Posterior vena cava (tissue), 2 donors: ENCODE measurements around the gene ZDHHC7. TPM values are rescaled to one million over a fixed set of nuclear protein-coding genes. Genes with fewer than 3 reads are reported as not detected.

Experiments used
- DNase-seq: peaks from one replicate; pipeline ENCODE4 v3.0.0-alpha.2; 2020; ENCODE audit warnings: low spot score
- intact Hi-C, 2 donors: fragments of 100-400 bp; cut with DNase I; formaldehyde crosslinking; loops; one replicate each; pipeline versions ENCODE4 v1.14.1 to v1.14.2; 2022 to 2023
- total RNA-seq, 2 donors: library from RNA; stranded (reverse); fragmentation: NEBNext Ultra II Directional; extraction: Animal tissue kit (Norgen Biotek cat#: 25700); gene quantifications; one replicate each; pipeline ENCODE4 v1.2.1, GENCODE V29; 2021
- donor health status: DM: yes; HTN: yes; CAD: no.
- donor health status: DM: yes; HTN: yes; CAD: no.

The ZDHHC7 gene
- total RNA-seq, 2 donors from 2014 or later: 34.0 to 38.5 TPM

DNA sequence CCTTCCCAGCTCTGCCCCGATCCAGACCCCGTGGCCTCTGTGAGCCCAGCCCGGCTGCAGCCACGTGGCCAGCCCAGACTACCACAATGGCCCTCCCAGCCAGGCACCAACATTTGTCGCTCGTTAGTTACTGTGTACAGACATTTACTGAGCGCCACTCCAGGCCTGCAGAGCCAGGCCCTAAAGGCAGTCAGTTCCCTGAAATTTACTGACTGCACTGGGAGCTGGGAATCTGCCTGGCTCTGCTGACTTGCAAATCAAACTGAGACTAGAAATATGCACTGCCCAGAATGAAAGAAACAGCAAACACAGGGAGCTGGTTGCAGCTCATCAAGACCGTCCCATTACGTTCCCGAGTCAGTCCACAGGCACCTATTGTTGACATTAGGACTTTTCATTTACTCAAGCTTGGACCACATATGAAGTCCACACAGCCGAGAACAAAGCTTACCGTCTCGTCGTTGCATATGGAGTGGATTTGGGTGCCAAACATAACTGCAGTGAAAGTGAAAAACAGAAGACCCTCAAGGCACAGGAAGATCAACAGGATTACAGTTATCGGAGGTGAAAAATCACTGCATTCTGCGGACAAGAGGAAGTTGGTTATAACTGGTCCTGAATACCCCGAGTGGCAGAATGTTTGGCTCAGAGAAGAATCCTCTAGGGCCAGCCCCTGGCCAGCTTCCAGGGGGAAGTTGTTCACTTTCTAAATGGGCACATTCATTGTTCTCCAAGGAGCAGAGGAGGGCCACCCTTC is 34.5 kb downstream of the ZDHHC7 start:
- peak; percentile 90 for DNase-seq
- intact Hi-C loops: no loop called here

DNA sequence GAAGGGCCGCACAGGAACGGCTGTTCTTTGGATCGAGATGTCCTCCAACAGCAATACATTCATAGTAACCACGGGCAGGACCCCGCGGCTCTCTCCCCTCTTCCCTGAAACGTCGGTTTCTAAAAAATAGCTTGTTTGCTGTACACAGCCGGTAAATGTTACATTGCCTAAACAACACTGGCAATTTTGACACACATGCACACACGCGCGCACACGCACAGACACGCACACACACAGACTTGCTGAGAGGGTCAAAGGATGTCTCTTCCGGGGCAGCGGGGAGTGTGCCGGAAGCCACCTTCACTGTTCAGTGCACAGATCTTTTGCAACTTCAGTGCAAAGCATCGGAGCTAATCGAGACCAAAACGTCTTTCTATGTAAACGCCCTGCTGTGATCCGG is 35.8 kb downstream of the ZDHHC7 start:
- intact Hi-C loops: no loop called here
- DNase-seq: no peak

DNA sequence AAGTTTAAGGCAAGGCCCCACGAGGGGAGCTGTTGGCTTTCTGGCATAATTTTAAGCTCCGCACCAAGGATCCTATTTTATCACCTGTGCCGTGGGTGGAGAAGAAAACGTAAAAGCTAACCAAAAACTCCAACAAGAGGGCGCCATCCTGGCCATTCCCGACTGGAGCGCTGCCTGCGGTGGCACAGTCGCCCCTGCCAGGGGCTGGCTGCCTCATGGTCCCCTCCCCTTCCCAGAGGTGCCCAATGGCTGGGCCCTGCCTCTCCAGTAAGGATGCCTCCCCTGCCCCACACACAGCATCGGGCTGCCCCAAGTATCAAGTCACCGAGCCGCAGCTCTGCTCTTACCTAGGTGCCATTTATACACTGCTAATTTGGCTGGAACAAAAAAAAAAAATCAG is 36.3 kb downstream of the ZDHHC7 start:
- DNase-seq: no peak
- intact Hi-C loops: no loop called here

DNA sequence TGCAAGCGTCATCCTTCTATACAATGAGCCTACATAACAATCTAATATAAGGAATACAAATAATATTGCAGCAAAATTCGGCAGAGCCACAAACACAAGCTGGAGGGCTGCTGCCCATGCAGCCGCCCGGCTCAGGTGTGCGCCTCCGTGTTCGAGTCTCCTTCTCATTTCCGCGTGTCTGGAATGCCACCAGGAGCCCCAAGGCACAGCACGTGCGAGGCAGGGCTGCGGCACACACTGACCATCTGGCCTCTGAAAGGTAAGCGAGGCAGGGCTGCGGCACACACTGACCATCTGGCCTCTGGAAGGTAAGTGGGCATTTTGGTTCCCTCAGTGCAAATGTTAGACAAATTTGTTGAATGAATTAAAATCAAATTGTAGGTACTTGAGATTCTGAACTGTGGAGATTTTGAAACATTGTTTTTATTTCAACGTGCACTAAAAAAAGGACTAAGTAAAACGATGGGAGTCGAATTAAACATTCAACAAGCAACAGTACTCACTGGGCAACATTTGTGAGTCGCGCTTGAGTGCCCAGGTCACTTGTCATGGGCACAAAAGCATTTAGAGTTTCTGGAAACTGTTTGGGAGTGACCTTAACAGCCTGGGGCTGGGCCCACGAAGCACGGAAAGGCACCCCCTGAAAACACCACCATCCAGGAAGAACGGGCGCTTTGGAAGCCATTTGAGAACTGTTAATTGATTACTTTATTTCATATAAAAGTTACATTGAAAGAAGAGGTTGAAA is 37.4 kb downstream of the ZDHHC7 start:
- intact Hi-C loops: no loop called here
- no peak for DNase-seq

DNA sequence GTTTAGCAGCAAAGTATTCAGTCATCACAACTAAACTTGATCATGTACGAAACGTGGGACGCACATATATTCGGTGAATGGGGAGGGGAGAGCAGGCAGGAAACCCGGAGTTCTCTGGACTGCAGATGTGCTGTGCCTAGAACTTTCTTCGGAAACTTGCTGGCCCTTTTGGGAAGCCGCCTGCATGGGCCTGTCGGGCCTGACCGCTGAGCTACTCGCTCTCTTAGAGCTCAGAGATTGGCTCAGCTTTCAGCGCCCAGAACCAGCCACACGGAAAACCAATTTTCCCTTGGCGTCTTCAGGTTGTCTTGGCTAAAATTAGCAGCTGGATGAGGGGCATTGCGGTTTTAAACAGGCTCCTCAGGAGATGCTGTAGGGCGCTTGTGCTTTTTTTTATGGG is 38.1 kb downstream of the ZDHHC7 start:
- DNase-seq: no peak
- intact Hi-C loops: no loop called here

DNA sequence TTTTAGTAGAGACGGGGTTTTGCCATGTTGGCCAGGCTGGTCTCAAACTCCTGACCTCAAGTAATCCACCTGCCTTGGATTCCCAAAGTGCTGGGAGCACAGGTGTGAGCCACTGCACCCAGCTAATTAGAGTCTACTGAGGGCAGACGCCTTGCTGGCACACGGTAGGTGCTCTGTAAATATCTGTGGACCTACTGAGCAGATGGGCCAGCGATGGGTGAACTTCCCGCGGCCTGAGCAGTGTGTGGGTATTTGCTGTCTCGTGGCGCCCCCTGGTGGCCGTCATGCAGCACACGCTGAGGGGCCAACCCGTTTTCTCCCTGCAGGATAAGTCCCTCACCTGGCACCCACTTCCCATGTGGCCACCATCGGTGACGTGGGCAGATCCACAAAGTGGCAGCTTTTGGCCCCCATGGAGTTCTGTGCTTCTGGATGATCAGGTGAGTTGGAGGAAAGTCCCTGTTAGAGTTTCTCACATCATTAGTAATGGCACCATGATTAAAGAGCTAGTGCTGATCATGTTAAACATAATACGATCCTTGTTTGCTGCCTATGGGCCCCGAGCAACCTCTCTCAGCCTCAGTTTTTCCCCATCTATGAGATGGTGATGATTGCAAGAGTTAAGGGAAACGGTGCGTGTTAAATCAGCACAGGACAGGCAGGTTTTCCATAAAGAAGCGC is 40.7 kb downstream of the ZDHHC7 start:
- peak; percentile 93 for DNase-seq
- intact Hi-C loops: loop anchor here in 1 of 2 donors (2.0 kb wide), 1 partner anchor 218 kb away; no protein-coding TSS in a partner anchor

DNA sequence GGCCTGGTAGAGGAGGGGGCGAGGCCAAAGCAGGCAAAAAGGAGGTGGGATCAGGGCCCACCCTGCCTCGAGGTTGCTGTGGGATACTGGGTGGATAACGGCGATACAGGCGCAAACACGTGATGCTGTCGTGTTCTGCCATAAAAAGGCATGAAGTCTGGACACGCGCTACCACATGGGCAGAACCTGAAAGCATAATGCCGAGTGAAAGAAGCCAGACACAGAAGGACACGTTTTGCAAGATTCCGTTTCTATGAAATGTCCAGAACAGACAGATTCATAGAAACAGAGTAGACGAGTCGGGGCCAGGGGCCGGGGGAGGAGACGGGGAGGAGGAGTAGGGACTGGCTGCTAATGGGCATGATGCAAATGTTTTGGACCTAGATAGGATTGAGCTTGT is 43.5 kb downstream of the ZDHHC7 start:
- no peak for DNase-seq
- intact Hi-C loops: loop anchor here in 1 of 2 donors (2.0 to 5.0 kb wide), 2 partner anchors 36 to 49 kb away; no protein-coding TSS in a partner anchor

DNA sequence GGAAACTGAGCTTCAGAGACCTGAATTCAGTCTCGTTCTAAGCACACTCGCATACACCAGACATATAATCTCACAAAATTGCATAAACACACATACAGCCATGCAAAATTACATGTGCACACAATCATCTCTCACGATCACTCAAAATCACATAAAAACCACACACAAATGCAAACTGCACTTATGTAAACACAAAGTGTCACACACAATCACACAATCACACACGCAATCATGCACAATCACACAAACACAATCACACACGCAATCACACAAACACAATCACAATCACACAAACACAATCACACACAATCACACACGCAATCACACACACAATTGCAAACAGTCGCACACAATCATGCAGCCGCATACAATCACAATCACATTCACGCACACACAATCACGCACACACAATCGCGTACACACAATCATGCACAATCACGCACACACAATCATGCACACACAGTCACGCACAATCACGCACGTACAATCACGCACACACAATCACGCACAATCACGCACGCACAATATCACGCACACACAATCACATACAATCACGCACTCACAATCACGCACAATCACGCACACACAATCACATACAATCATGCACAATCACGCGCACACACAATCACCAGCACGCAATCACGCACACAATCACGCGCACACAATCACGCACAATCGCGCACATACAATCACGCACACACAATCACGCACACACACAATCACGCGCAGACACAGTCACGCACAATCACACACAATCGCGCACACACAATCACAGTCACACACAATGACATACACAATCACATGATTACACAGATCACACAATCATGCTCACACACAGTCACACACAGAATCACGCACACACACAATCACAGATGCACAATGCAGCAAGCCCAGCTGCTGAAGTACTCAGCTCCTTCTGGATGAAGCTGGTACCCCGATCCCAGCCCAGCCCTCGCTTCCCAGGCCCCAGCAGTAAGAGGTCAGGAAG is 45.6 kb downstream of the ZDHHC7 start:
- DNase-seq: no peak
- intact Hi-C loops: loop anchor here in 1 of 2 donors (5.0 kb wide), 1 partner anchor 33 kb away; no protein-coding TSS in a partner anchor

DNA sequence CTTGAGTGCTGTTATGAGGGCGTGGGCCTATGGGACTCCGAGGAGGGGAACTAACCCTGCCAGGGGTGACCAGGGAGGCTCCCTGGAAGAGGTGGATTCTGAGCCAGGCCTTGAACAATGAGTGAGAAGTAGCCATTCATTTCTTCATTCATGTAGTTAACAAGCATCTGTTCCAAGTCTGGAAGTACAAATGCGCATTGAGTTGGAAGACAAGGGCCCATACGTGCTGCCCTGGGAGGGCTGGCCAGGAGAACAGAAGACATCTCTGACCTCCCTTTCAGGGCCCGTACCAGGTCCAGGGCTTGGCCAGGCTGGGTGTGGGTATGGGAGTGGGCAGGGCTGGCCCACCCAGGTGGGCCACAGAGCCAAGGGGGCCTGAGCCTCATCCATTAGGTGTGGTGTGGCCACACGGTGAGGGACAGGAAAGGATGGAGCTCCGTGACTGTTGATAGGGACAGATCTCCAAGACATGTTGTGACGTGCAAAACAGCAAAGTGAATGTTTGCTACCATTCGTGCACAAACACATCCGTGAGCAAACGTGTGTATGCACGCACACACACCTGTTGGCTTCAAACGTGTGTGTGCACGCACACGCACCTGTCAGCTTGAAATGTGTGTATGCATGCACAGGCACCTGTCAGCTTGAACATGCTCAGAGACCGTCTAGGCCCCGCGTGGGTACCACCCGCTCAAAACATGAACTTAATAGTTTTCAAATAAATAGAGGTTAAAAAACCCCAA is 46.8 kb downstream of the ZDHHC7 start:
- intact Hi-C loops: loop anchor here in 1 of 2 donors (5.0 kb wide), 1 partner anchor 32 kb away; no protein-coding TSS in a partner anchor
- DNase-seq: no peak

DNA sequence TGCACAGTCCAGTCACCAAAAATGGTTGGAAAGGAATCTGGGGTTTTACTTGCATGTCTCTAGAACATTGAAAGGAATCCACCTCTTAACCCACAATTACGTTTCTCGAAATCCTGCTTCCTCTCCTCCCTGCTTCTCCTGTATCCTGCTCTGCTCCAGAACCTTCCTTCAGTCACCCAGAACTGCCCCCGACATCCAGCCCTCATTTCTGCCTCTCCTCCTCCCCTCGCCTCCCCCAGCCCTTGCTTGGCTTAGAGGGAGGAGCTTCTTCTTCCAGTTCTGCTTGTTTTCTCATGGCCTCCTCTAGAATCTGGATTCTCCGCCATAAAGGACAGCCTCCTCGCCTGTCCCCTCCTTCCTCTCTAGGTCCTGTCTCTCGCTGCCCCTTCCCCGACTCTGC is 48.3 kb downstream of the ZDHHC7 start:
- intact Hi-C loops: no loop called here
- no peak for DNase-seq

DNA sequence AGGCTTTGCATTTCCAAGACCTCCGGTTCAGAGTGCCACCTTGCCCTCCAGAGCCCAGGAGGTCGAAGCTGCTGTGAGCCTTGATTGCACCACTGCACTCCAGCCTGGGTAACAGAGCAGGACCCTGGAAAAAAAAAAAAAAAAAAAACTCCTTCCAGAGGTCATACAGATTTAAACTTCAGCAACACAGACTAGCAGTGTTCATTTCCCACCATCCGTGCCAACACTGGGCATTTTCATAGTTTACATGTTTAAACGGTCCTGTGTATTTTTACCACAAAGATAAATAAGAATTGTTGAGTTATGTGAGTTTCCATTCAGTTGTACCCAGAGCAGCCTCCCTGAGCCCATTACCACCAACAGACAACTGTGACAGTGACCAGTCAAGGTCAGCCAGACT is 50.4 kb downstream of the ZDHHC7 start:
- intact Hi-C loops: no loop called here
- DNase-seq: no peak

DNA sequence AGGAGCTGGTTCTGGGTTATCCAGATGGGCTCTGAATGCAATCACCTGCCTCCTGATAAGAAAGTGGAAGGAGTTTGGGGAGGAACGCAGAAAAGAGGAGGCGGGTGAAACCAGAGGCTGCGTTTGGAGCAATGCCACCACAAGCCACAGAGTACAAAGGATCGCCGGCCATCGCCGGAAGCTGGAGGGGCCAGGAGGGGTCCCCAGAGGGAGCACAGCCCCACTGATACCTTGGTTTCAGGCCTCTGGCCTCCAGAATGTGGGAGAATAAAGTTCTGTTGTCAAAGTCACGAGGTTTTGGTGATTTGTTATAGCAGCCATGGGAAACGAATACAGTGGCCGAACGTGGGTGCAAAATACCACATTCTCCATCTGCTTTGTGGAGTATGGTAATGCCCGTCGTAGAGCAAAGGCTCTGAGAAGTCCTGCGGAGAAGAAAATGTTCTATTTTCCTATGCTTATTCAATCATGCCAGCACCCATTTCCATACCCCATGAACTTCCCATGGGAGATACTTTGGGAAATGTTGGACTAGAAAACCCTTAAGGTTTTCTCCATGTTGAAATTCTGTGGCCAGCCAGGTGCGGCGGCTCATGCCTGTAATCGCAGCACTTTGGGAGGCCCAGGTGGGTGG is 51.4 kb downstream of the ZDHHC7 start:
- DNase-seq: no peak
- intact Hi-C loops: loop anchor here in 1 of 2 donors (5.0 kb wide), 1 partner anchor 203 kb away; no protein-coding TSS in a partner anchor

DNA sequence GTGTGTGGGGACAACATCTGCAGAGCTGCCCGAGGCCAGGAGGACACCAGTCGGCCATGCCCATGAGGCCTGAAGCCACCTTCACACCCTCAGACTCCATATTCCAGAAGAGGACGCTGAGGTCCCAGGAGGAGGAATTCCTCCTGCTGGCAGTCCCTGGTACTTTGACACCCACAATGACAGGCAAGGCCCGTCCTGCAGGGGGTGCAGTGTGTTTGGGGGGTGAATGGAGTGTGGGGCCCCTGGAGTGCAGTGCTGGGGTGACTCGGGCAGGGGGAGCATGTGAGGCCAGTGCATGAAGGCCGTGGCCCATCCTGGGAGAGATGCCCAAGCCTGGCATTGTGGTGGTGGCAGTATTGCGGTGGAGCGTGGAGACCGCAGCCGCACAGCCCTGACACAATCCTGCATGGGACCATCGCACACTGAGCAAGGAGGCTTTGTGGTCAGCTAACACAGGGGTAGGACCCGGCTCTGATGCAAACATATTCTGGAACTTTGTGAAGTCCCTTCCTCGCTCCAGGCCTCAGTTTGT is 52.2 kb downstream of the ZDHHC7 start:
- intact Hi-C loops: loop anchor here in 1 of 2 donors (5.0 kb wide), 1 partner anchor 202 kb away; no protein-coding TSS in a partner anchor
- DNase-seq: no peak

DNA sequence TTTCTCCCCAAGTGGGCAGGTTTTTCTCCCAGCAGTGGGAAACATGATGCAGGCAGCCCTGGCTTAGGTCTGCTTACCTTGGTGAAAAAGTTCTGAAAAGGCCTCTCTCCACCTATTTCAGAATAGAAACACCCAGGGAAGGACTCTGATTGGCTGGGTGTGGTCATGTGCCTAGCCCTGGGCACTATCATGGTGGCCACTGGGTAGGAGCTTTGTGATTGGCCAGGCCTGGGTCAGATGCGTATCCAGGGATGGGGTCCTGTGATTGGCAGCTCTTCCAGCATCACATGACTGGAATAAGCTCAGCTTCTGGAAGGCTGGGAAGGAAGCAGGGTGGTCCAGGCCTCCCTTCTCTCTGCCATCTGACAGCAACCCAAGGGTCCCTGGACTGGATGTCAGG is 53.5 kb downstream of the ZDHHC7 start:
- DNase-seq: no peak
- intact Hi-C loops: loop anchor here in 1 of 2 donors (5.0 kb wide), 1 partner anchor 200 kb away; no protein-coding TSS in a partner anchor

DNA sequence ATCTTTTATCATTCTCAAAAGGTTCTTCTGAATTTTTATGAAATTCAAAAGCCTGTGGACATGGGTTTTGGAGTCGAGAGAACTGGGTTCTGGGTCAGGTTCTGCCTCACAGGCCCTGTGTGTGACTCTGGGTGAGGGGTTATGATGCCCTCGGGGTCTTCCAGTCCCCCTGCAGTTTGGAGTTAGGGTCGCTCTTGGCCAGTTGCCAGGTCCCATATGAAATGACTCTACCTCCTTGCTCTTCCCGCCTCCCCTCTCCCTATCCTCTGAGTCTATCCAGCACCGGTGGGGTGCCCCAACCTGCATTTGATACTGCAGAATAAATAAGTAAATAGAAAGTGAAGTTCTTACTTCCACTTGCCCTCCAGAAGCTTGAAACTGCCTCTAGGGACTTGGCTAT is 54.1 kb downstream of the ZDHHC7 start:
- no peak for DNase-seq
- intact Hi-C loops: loop anchor here in 1 of 2 donors (5.0 kb wide), 1 partner anchor 200 kb away; no protein-coding TSS in a partner anchor

DNA sequence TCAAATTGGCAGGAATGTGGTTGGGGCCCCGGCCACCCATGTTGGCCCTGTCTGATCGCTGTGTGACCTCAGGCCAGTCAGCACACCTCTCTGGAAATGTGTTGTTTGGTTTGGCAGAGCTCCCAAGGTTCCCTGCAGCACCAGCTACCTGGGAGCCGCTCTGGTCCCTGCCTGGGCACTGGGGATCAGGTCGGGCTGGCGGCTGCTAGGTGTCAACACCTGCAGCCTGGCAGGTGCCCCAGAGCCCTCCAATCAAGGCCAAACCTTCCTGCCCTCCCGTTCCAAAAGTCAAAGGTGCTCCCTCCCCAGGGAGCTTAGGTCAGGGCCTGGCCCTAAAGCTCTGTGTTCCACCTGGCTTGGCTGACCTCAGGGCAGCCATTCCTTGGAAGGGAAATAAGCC is 55.9 kb downstream of the ZDHHC7 start:
- no peak for DNase-seq
- intact Hi-C loops: loop anchor here in 1 of 2 donors (5.0 kb wide), 1 partner anchor 198 kb away; no protein-coding TSS in a partner anchor

DNA sequence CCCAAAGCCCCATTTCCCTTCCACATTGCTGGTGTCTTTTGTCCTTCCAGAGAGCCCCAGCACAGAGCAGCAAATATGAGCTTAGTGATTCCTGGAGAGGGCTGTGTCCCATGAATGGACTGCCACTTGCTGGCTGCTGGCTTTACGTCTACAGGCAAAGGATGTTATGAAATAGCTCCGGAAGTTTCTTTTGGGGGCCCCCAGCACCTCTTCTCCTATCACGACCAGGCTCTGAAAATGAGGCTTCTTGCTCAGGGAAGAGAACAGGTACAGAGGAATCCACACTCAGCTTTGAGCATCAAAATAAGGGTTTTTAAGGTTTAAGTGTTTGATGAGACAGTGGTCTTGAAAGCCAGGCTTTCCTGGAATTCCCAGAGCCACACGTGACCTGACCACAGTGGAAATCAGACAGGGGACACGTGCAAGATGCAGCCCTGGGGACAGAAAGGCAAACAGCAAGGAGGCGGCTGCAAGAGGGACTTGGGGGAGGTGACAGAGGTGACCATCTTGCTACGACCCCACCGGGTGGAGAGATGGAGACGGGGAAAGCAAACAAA is 58.1 kb downstream of the ZDHHC7 start:
- intact Hi-C loops: loop anchor here in 1 of 2 donors (5.0 kb wide), 1 partner anchor 201 kb away; no protein-coding TSS in a partner anchor
- DNase-seq: no peak
